SHP77 (cell line): ENCODE results near the gene HSD17B14.
"Not testable (repeated sequence)": the region's sequence is repeated elsewhere in the genome, so short reads cannot be mapped to it uniquely, and the experiment has no call there.

Experiments used
- DNase-seq, 2 experiments: peaks; one replicate each; lab custom pipeline; 2025; lab: John Stamatoyannopoulos, UW

The HSD17B14 gene

GRCh38 chr19:48796298-48797083 is 39.8 kb downstream of the HSD17B14 start:
- no peak for DNase-seq

GRCh38 chr19:48795685-48796070 is 40.6 kb downstream of the HSD17B14 start:
- DNase-seq, result no peak

- peak; percentile 86 to 91 for DNase-seq
Observed at GRCh38 chr19:48795055-48795684, 41.1 kb downstream of the HSD17B14 start.

GRCh38 chr19:48794291-48794690 is 42.0 kb downstream of the HSD17B14 start:
- no peak for DNase-seq

GRCh38 chr19:48793271-48793670 is 43.0 kb downstream of the HSD17B14 start:
- DNase-seq, result no peak

GRCh38 chr19:48787331-48787730 is 49.0 kb downstream of the HSD17B14 start:
- not testable (repeated sequence) for DNase-seq

- DNase-seq, result not testable (repeated sequence)
Observed at GRCh38 chr19:48786422-48786821, 49.9 kb downstream of the HSD17B14 start.

- no peak for DNase-seq
Observed at GRCh38 chr19:48784527-48784926, 51.8 kb downstream of the HSD17B14 start.

- no peak for DNase-seq
Observed at GRCh38 chr19:48780631-48781391, 55.5 kb downstream of the HSD17B14 start.

- no peak for DNase-seq
Observed at GRCh38 chr19:48779636-48780035, 56.7 kb downstream of the HSD17B14 start.

- no peak for DNase-seq
Observed at GRCh38 chr19:48777720-48778119, 58.6 kb downstream of the HSD17B14 start.

GRCh38 chr19:48777139-48777538 is 59.2 kb downstream of the HSD17B14 start:
- no peak for DNase-seq

- DNase-seq, result no peak
Observed at GRCh38 chr19:48772503-48772953, 63.8 kb downstream of the HSD17B14 start.

- no peak for DNase-seq
Observed at GRCh38 chr19:48770734-48771472, 65.4 kb downstream of the HSD17B14 start.

GRCh38 chr19:48770266-48770665 is 66.0 kb downstream of the HSD17B14 start:
- DNase-seq, result no peak

GRCh38 chr19:48768994-48769713 is 67.1 kb downstream of the HSD17B14 start:
- DNase-seq, result no peak

GRCh38 chr19:48768171-48768753 is 68.0 kb downstream of the HSD17B14 start:
- DNase-seq, result not testable (repeated sequence)

GRCh38 chr19:48765816-48766215 is 70.5 kb downstream of the HSD17B14 start:
- DNase-seq, result not testable (repeated sequence)
